Fibroblast of villous mesenchyme (primary cell): ENCODE measurements around the gene PLPPR3. TPM values are rescaled to one million over a fixed set of nuclear protein-coding genes. Genes with fewer than 3 reads are reported as not detected.

Experiments used
- DNase-seq: peaks from one replicate; pipeline ENCODE4 v3.0.0-alpha.2; 2010; ENCODE audit warnings: low read depth
- H3K4me3 ChIP-seq: 2 replicates; pipeline ENCODE4 v1.5.1; 2011; ENCODE audit warnings: low read depth, mild to moderate bottlenecking, low read length
- CTCF ChIP-seq: IDR thresholded peaks from 2 replicates; pipeline ENCODE4 v1.5.1; 2012; ENCODE audit warnings: low read depth, mild to moderate bottlenecking, low read length; ENCODE audit not compliant: insufficient read depth
- total RNA-seq: library from RNA; depleted of rRNA; stranded (reverse); fragments of >200 nt; gene quantifications from 2 replicates; pipeline ENCODE4 v1.2.3, GENCODE V29; 2012

The PLPPR3 gene
- total RNA-seq, 1 donor: 0.86 TPM

- DNase-seq: no peak
- no peak for TF ChIP-seq CTCF
- no peak overlapping the region for H3K4me3 ChIP-seq
These were observed 10.2 kb downstream of the PLPPR3 start for GRCh38 chr19:811506-812048.

- TF ChIP-seq CTCF: no peak
- no peak overlapping the region for H3K4me3 ChIP-seq
- DNase-seq: no peak
These were observed 10.8 kb downstream of the PLPPR3 start for GRCh38 chr19:810883-811489.

GRCh38 chr19:810077-810855 lies 11.5 kb downstream of the PLPPR3 start:
- no peak for TF ChIP-seq CTCF
- no peak for DNase-seq
- no peak overlapping the region for H3K4me3 ChIP-seq

DNA sequence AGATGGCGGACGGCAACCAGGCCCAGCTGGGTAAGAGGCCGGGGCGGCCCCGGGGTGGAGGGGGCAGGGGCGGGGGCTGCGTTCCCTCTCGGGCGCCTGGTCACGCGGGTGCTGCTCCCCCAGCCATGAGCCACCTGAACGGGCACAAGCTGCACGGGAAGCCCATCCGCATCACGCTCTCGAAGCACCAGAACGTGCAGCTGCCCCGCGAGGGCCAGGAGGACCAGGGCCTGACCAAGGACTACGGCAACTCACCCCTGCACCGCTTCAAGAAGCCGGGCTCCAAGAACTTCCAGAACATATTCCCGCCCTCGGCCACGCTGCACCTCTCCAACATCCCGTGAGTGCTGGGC lies 13.4 kb downstream of the PLPPR3 start:
- H3K4me3 ChIP-seq: no peak overlapping the region
- no peak for DNase-seq
- TF ChIP-seq CTCF: no peak

DNA sequence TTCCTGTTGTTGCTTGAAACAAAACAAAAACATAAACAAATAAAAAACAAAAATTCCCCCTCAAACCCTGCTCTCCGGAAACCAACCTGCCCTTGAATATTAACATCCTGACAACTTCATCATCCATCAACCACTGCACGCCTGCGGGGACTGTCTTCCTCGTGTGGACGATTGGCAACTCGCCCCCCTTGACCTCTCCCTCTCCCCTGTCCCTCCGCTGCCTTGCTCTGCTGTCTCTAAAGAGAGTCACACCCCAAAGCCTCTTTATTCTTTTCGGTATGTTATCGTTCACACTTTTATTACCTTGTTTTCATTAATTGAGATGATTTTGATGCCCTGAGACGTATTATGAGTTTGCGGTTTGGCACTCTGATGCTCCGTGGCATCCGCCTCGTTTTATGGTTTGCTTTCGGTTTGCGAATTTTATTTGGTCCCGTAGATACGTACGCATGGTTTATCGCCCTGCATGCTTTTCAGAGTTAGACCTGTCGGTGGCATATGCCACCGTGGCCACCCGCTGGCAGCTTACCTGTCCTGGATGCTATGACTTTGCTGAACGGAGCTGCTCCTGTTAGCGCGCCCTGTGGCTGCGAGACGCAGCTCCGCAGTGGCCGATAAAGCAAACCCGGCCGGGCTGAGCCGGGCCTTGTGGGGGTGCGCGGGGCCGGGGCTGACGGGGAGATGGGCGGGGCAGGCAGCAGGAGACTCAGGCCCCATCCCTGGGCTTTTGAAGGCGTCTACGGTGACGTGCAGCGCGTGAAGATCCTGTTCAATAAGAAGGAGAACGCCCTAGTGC lies 13.9 kb downstream of the PLPPR3 start:
- no peak for TF ChIP-seq CTCF
- H3K4me3 ChIP-seq: no peak overlapping the region
- DNase-seq: no peak

GRCh38 chr19:806815-807421 lies 14.8 kb downstream of the PLPPR3 start:
- DNase-seq: no peak
- H3K4me3 ChIP-seq: no peak overlapping the region
- no peak for TF ChIP-seq CTCF
